Measurements from ENCODE around the gene GRN.
"Not testable (repeated sequence)": the region's sequence is repeated elsewhere in the genome, so short reads cannot be mapped to it uniquely, and the experiment has no call there.

GRN gene

GRCh38 chr17:44385287-44386181, 40.4 kb downstream of the GRN start:
- DNase-seq, result peak; percentile 77

DNA sequence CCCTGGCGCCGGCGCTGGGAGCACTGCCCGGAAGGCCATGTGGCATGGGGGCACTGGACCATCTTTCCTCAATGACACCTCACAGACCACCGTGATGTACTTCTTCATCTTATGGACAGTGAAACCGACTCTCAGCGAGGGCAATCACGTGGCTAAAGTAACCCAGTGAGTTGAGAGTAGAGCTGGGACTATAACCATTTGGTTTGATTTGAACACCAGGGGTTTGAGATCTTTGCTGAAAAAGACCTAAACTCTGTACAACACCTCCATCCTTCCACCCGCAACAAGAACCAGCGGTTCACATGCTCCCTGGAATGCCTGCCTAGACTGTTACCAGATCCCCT, 41.1 kb downstream of the GRN start:
- no peak for DNase-seq

- DNase-seq, result no peak
Observed at GRCh38 chr17:44387804-44388203, 42.7 kb downstream of the GRN start.

DNA sequence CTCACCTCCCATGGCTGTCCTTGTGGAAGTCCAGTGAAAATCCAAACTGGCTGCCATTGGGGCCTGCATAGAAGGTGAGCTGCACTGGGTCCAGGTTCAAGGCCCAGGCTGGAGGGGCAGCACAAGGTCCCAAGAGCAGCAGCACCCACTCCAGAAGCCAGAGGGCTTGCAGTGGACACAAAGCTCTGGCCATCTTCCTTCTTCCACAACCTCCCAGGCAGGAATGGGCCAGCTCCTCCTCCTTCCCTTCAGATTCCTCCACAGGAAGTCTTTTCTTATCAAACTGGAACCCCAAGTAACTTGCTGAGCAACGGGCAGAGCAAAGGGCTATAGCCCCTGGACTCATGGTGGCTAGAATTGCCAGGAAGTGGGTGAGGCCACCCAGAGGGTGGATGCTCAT, 44.2 kb downstream of the GRN start, which contains the start of gene ITGA2B:
Gene ITGA2B, minus strand, starts transcription at position 369 of the 400 bp plus-strand sequence. Its CDS starts 176 bp downstream, at position 193.
- no peak for DNase-seq

GRCh38 chr17:44389723-44390202, 44.7 kb downstream of the GRN start:
- DNase-seq, result no peak

DNA sequence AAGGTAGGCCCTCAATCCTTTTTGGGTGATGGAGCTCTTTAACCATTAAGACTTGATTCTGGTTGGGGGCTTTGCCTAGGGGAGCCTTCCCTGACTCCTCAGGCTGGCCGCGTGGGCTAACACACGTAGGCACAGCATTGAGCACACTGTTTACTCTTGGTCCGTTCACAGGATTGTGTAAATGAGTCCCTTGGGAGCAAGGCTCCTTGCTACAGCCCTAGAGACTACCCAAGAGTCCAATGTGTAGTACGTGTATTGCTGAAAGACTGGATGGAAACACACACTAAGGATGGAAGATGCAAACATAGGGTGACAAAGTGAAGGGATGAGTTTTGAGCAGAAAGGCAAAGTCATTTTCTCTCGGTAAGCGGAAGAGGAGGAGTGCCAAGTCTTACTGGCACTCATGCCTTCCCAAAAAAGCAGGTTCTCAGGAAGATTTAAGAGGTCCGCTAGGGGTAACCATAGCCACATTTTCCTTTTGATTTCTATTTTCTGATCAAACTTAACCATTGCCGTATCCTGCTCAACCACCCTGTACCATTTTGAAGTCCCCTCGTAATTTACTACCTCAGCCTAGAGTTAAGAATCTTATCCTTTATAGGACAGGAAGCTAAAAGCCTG, 45.3 kb downstream of the GRN start:
- DNase-seq, result no peak

DNA sequence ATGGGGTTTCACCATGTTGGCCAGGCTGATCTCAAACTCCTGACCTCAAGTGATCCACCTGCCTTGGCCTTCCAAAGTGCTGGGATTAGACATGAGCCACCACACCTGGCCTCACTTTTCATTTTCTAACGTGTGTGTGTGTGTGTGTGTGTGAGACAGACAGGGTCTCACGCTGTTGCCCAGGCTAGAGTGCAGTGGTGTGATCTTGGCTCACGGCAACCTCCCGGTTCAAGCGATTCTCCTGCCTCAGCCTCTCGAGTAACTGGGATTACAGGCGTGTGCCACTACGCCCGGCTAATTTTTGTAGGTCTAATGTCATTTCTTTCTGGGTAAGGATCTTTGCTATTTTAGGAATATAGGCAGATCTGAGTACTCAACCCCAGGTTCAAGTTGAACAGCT, 49.0 kb downstream of the GRN start:
- DNase-seq, result not testable (repeated sequence)

- DNase-seq, result no peak
Observed at GRCh38 chr17:44394833-44395232, 49.7 kb downstream of the GRN start.

DNA sequence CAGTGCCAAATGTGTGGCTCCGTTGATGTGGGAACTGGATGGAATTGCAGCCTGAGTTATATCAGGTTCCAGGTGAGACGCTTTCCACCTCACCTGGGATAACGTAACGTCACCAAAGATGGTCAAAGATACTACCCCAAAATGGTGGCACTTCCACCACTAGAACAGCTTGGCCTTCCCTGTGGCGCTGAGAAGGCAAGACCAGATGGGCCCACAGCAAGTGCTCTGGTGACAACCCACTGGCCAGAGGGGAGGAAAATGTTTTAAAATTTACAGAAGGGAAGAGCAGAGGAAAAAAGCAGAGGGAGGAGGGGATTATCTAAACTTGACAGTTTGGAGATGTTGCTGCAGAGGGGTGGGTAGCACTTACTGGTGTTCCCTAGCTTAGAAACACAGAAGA, 51.8 kb downstream of the GRN start:
- no peak for DNase-seq

DNA sequence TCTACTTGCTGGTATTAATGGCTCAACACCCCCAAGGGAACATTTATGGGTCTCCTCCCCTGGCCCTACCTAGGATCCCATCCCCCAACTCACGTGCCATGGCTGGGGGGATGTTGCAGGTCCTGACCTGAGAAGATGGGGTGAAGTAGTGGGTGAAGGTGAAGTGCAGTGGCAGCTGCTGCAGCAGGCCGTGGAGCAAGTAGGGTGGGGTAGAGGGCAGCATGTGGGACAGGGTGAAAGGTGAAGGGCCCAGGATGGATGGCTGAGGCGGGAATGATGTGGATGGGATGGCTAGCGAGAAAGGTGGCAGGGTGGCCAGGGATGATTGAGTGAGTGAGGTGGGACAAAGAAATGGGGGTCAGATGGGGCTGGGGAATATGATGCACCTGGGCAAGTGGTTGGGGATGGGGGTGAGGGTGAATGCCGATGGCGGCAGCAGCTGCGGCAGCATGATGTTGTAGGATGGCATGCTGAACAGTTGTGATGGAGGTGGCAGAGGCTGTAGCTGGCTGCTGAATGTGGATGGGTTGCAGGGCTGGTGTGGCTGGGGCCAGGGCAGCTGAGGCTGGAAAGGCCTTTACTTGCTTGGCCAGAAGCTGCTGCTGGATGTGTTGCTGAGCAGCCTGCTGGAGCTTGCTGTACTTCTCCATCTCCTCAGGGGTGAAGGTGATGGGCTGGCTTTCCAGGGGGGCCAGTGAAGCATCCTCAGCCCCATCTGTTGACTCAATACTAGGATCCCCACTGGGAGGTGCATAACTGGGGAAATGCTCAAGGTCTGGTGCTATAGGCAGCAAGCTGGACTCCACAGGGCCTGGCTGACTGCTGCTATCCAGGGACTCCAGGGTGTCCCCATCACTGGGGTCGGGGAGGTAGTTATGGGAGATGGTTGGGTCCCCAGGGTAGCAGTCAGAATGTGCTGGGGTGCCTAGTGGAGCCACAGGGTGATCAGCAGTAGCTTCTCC, 52.7 kb downstream of the GRN start:
- no peak for DNase-seq

DNA sequence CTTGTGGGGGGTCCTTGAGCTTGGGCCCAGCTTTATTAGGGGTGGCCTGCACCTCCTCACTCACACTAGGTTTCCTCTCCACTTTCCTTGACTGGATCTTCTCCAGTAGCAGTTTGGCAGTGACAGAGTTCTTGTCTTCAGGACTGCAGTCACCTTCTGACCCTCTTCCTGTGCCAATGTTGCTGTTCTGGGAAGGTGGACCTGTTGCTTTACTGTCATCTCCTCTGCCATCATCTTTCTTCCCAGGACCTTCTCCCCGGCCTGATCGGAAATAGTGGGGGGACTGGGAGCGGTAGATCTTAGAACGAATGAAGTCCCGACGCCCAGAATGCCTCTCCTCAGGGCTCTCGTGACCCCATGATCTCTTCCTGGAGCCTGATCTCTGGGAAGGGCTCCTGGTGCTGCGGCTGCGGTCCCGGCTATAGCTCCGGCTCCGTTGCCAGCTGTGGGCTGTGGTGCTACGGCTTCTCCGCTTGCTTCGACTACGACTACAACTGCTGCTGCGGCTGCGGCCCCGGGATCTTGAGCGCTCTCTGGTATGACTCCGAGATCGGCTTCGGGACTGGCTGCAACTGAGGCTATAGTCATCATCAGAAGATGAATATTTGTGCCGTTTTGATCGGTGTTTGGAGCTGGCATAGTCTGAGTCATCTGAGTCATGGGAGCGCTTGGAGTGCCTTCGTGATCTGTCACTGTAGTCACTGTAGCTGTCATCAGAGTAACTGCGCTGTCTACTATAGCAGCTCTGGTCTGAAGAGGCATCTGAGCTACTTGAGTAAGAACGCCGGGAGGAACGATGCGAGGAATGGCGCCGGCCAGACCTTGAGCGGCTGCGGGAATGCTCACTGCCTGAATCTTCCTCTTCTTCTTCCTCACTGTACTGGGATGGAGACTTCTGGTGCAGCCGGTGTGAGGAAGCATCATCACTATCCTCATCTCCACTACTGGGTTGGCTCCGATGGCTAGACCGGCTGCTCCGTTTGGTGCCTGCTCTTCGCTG, 53.9 kb downstream of the GRN start:
- no peak for DNase-seq

GRCh38 chr17:44400226-44400847, 55.2 kb downstream of the GRN start:
- no peak for DNase-seq

All from NCI-H774 (cell line).